ENCODE data around the gene GBP4.

GBP4 gene

GRCh38 chr1:89206373-89206772 is 7.6 kb upstream of the GBP4 start:
- H3K4me3 ChIP-seq (ENCODE audit: control insufficient read depth, low read depth, low read length), result no peak overlapping the region
- no peak for TF ChIP-seq CTCF (conservative IDR thresholded peaks at IDR 0.05; ENCODE audit: control insufficient read depth, insufficient read depth, low read depth, low read length)
- DNase-seq (ENCODE audit: low read depth), result no peak

- no peak for DNase-seq (ENCODE audit: low read depth)
- no peak for TF ChIP-seq CTCF (conservative IDR thresholded peaks at IDR 0.05; ENCODE audit: control insufficient read depth, insufficient read depth, low read depth, low read length)
- H3K4me3 ChIP-seq (ENCODE audit: control insufficient read depth, low read depth, low read length), result no peak overlapping the region
These were observed 4.4 kb upstream of the GBP4 start for GRCh38 chr1:89203166-89203565.

- no peak for TF ChIP-seq CTCF (conservative IDR thresholded peaks at IDR 0.05; ENCODE audit: control insufficient read depth, insufficient read depth, low read depth, low read length)
- DNase-seq (ENCODE audit: low read depth), result no peak
- H3K4me3 ChIP-seq (ENCODE audit: control insufficient read depth, low read depth, low read length), result no peak overlapping the region
These were observed 2.5 kb upstream of the GBP4 start for GRCh38 chr1:89201106-89201794.

GRCh38 chr1:89200663-89201062 is 1.9 kb upstream of the GBP4 start:
- peak; percentile 4 for DNase-seq (ENCODE audit: low read depth)
- no peak overlapping the region for H3K4me3 ChIP-seq (ENCODE audit: control insufficient read depth, low read depth, low read length)
- no peak for TF ChIP-seq CTCF (conservative IDR thresholded peaks at IDR 0.05; ENCODE audit: control insufficient read depth, insufficient read depth, low read depth, low read length)

- TF ChIP-seq CTCF (conservative IDR thresholded peaks at IDR 0.05; ENCODE audit: control insufficient read depth, insufficient read depth, low read depth, low read length), result no peak
- no peak overlapping the region for H3K4me3 ChIP-seq (ENCODE audit: control insufficient read depth, low read depth, low read length)
These were observed 836 bp upstream of the GBP4 start for GRCh38 chr1:89199525-89200031.

GRCh38 chr1:89198081-89198480 is 661 bp downstream of the GBP4 start:
- TF ChIP-seq CTCF (conservative IDR thresholded peaks at IDR 0.05; ENCODE audit: control insufficient read depth, insufficient read depth, low read depth, low read length), result no peak
- H3K4me3 ChIP-seq (ENCODE audit: control insufficient read depth, low read depth, low read length), result no peak overlapping the region
- no peak for DNase-seq (ENCODE audit: low read depth)

More at GRCh38 chr1:89199525-89200031, 836 bp upstream of the GBP4 start:
- DNase-seq (ENCODE audit: low read depth), result no peak
